ENCODE results near the gene ANK3.

The ANK3 gene

DNA sequence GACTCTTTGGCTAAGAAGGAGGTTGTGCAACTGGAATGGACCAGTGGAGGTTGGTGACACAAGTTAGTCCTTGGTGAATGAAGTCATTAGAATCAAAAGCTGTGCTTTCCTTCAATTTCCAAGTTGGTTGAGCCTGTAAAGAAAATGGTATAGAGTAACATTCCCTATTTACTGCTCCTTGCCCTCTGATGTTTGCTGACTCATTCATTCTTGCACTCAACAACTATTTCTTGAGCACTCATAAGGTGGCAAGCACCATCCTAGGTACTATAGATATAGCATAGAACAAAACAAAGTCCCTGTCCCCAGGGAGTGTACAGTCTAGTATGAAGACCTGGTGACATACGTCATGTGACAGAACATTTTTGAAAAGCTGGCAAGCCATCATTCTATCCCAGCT is 364.4 kb downstream of the ANK3 start (continued):
- TF ChIP-seq, protein P1, sequence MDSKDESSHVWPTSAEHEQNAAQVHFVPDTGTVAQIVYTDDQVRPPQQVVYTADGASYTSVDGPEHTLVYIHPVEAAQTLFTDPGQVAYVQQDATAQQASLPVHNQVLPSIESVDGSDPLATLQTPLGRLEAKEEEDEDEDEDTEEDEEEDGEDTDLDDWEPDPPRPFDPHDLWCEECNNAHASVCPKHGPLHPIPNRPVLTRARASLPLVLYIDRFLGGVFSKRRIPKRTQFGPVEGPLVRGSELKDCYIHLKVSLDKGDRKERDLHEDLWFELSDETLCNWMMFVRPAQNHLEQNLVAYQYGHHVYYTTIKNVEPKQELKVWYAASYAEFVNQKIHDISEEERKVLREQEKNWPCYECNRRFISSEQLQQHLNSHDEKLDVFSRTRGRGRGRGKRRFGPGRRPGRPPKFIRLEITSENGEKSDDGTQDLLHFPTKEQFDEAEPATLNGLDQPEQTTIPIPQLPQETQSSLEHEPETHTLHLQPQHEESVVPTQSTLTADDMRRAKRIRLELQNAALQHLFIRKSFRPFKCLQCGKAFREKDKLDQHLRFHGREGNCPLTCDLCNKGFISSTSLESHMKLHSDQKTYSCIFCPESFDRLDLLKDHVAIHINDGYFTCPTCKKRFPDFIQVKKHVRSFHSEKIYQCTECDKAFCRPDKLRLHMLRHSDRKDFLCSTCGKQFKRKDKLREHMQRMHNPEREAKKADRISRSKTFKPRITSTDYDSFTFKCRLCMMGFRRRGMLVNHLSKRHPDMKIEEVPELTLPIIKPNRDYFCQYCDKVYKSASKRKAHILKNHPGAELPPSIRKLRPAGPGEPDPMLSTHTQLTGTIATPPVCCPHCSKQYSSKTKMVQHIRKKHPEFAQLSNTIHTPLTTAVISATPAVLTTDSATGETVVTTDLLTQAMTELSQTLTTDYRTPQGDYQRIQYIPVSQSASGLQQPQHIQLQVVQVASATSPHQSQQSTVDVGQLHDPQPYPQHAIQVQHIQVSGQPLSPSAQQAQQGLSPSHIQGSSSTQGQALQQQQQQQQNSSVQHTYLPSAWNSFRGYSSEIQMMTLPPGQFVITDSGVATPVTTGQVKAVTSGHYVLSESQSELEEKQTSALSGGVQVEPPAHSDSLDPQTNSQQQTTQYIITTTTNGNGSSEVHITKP (tag by site-specific recombination; IDR thresholded peaks at IDR 0.05), result no peak

DNA sequence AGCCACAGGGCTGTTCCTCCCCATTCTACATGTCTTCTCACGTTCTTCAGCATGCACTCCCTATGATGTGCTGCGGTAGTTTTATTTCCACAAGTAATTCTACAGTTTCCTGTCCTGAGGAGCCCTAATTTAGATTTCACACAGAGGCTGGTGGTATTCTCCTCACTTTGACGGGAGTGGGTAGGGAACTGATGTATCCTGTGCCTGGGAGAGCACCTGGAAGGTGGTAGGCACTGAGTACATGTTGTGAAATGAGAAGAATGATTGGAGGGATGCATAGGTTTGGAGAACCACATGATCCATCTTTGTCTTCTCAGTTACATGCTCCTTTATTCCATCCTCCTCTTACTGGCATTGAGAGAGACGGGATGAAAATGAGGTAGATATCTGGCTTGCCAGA is 365.2 kb downstream of the ANK3 start:
- POLR2A ChIA-PET, result interaction anchor here (1.2 kb wide), 1 partner anchor 118 kb away, joined by 4 read pairs; the partner anchor contains the start of gene CCDC6
- no peaks in the 10 kb centered on the region for H3K4me1 ChIP-seq (ENCODE audit: control insufficient read depth, insufficient read depth, low read length)
- TF ChIP-seq ZNF221 (tag by site-specific recombination; IDR thresholded peaks at IDR 0.05; ENCODE audit: borderline replicate concordance), result no peak
- no peak for TF ChIP-seq ZNF202 (tag by site-specific recombination; IDR thresholded peaks at IDR 0.05; ENCODE audit: borderline replicate concordance)
- no peak for TF ChIP-seq ZSCAN23 (tag by site-specific recombination; IDR thresholded peaks at IDR 0.05)
- TF ChIP-seq, protein P2, sequence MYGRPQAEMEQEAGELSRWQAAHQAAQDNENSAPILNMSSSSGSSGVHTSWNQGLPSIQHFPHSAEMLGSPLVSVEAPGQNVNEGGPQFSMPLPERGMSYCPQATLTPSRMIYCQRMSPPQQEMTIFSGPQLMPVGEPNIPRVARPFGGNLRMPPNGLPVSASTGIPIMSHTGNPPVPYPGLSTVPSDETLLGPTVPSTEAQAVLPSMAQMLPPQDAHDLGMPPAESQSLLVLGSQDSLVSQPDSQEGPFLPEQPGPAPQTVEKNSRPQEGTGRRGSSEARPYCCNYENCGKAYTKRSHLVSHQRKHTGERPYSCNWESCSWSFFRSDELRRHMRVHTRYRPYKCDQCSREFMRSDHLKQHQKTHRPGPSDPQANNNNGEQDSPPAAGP (tag by site-specific recombination; IDR thresholded peaks at IDR 0.05), result no peak
- no peak for TF ChIP-seq KLF10 (tag by site-specific recombination; IDR thresholded peaks at IDR 0.05)
- no peak for TF ChIP-seq ZNF629 (tag by site-specific recombination; IDR thresholded peaks at IDR 0.05)
- TF ChIP-seq GLIS2 (tag by site-specific recombination; IDR thresholded peaks at IDR 0.05), result no peak
- TF ChIP-seq ZNF791 (tag by site-specific recombination; IDR thresholded peaks at IDR 0.05), result no peak
- no peak for TF ChIP-seq ZNF548 (tag by site-specific recombination; IDR thresholded peaks at IDR 0.05)
- no peak for TF ChIP-seq ZNF670 (tag by site-specific recombination; IDR thresholded peaks at IDR 0.05; ENCODE audit: low read depth)
- TF ChIP-seq, protein P3, sequence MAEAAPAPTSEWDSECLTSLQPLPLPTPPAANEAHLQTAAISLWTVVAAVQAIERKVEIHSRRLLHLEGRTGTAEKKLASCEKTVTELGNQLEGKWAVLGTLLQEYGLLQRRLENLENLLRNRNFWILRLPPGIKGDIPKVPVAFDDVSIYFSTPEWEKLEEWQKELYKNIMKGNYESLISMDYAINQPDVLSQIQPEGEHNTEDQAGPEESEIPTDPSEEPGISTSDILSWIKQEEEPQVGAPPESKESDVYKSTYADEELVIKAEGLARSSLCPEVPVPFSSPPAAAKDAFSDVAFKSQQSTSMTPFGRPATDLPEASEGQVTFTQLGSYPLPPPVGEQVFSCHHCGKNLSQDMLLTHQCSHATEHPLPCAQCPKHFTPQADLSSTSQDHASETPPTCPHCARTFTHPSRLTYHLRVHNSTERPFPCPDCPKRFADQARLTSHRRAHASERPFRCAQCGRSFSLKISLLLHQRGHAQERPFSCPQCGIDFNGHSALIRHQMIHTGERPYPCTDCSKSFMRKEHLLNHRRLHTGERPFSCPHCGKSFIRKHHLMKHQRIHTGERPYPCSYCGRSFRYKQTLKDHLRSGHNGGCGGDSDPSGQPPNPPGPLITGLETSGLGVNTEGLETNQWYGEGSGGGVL (tag by site-specific recombination; IDR thresholded peaks at IDR 0.05), result no peak
- no peak for TF ChIP-seq ZNF248 (tag by site-specific recombination; IDR thresholded peaks at IDR 0.05)
- TF ChIP-seq ZNF24 (tag by site-specific recombination; IDR thresholded peaks at IDR 0.05), result no peak
- TF ChIP-seq GLI2 (tag by site-specific recombination; IDR thresholded peaks at IDR 0.05; ENCODE audit: borderline replicate concordance, low read depth), result no peak
- TF ChIP-seq ZNF146 (tag by site-specific recombination; IDR thresholded peaks at IDR 0.05), result no peak
- no peak for TF ChIP-seq GLIS1 (tag by site-specific recombination; IDR thresholded peaks at IDR 0.05)
- TF ChIP-seq ZNF549 (tag by site-specific recombination; IDR thresholded peaks at IDR 0.05), result no peak
- no peak for TF ChIP-seq ZNF266 (tag by site-specific recombination; IDR thresholded peaks at IDR 0.05; ENCODE audit: low read depth)
- CTCF ChIA-PET, result no interaction called here
- no peak overlapping the region for H3K27ac ChIP-seq (ENCODE audit: extremely low read depth, low read depth, low read length)
- H3K36me3 ChIP-seq (ENCODE audit: control insufficient read depth in 2 of 2, insufficient read depth in 1 of 2, low read length in 2 of 2), result no peaks in the 10 kb centered on the region
- H3K4me3 ChIP-seq (ENCODE audit: low read depth, low read length), result no peak overlapping the region
- H3K9me3 ChIP-seq (ENCODE audit: control insufficient read depth, insufficient read depth, low read depth, low read length), result no peaks in the 10 kb centered on the region
